ENCODE measurements around the gene TMEM35B.
"Not testable (repeated sequence)": the region's sequence is repeated elsewhere in the genome, so short reads cannot be mapped to it uniquely, and the experiment has no call there.

DNA sequence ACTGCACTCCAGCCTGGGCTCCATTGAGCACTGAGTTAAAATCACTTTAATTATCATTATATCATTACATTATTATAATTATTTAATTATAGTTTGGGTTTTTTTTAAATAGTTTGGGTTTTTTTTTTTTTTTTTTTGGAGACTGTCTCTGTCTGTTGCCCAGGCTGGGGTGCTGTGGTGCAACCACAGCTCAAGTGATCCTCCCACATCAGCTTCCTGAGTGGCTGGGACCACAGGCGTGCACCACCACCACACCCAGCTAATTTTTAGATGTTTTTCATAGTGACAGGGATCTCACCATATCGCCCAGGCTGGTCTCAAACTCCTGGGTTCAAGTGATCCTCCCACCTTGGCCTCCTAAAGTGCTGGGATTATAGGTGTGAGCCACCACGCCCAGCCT is 16.9 kb downstream of the TMEM35B start:
- TF ChIP-seq, protein P1, sequence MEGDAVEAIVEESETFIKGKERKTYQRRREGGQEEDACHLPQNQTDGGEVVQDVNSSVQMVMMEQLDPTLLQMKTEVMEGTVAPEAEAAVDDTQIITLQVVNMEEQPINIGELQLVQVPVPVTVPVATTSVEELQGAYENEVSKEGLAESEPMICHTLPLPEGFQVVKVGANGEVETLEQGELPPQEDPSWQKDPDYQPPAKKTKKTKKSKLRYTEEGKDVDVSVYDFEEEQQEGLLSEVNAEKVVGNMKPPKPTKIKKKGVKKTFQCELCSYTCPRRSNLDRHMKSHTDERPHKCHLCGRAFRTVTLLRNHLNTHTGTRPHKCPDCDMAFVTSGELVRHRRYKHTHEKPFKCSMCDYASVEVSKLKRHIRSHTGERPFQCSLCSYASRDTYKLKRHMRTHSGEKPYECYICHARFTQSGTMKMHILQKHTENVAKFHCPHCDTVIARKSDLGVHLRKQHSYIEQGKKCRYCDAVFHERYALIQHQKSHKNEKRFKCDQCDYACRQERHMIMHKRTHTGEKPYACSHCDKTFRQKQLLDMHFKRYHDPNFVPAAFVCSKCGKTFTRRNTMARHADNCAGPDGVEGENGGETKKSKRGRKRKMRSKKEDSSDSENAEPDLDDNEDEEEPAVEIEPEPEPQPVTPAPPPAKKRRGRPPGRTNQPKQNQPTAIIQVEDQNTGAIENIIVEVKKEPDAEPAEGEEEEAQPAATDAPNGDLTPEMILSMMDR (conservative IDR thresholded peaks at IDR 0.05 in 1 of 2, IDR thresholded peaks at IDR 0.05 in 1 of 2; ENCODE audit: low read depth in 1 of 2, low read length in 2 of 2), result not testable (repeated sequence)
- not testable (repeated sequence) for TF ChIP-seq EZH2 (IDR thresholded peaks at IDR 0.05; ENCODE audit: low read length, missing control alignments)
